Activated CD4-positive, alpha-beta memory T cell treated with anti-CD3 and anti-CD28 coated beads for 36 hours (primary cell): Measurements from ENCODE around the gene ST6GAL2. TPM values are rescaled to one million over a fixed set of nuclear protein-coding genes. Genes with fewer than 3 reads are reported as not detected.

Source experiments
- CTCF ChIA-PET: fragments of 350-600 bp; sonication (Branson Sonifier 250); formaldehyde crosslinking; loops from one replicate; lab custom pipeline; 2021; ENCODE audit warnings: antibody characterized with exemption, inconsistent platforms; lab: Charles Lee
- POLR2A ChIA-PET: fragments of 350-600 bp; sonication (Branson Sonifier 250); formaldehyde crosslinking; loops from one replicate; lab custom pipeline; 2021; ENCODE audit warnings: antibody characterized with exemption; lab: Charles Lee
- DNase-seq: peaks from one replicate; pipeline ENCODE4 v3.0.0-alpha.2; 2020
- H3K27ac Mint-ChIP-seq: one replicate; pipeline ENCODE4 v1.8.0; 2021; ENCODE audit warnings: mixed read lengths
- H3K27me3 Mint-ChIP-seq: one replicate; pipeline ENCODE4 v1.8.0; 2021; ENCODE audit warnings: mixed read lengths
- H3K36me3 Mint-ChIP-seq: one replicate; pipeline ENCODE4 v1.8.0; 2021; ENCODE audit warnings: mixed read lengths
- H3K4me1 Mint-ChIP-seq: one replicate; pipeline ENCODE4 v1.8.0; 2021; ENCODE audit warnings: low read depth, mixed read lengths
- H3K4me3 Mint-ChIP-seq: one replicate; pipeline ENCODE4 v1.8.0; 2021; ENCODE audit warnings: mild to moderate bottlenecking, mixed read lengths
- H3K9me3 Mint-ChIP-seq: one replicate; pipeline ENCODE4 v1.8.0; 2021; ENCODE audit warnings: mixed read lengths
- intact Hi-C: fragments of 100-400 bp; cut with micrococcal nuclease; formaldehyde crosslinking; loops from one replicate; pipeline ENCODE4 v1.15.1; 2023
- total RNA-seq, 2 experiments: library from RNA; stranded (reverse); gene quantifications; one replicate each; pipeline ENCODE4 v1.2.3, GENCODE V29; 2021

ST6GAL2 gene
- total RNA-seq, 2 experiments from 2014 or later = not detected

GRCh38 chr2:106839849-106840595, 45.9 kb downstream of the ST6GAL2 start:
- H3K27me3 Mint-ChIP-seq = no peaks in the 10 kb centered on the region

DNA sequence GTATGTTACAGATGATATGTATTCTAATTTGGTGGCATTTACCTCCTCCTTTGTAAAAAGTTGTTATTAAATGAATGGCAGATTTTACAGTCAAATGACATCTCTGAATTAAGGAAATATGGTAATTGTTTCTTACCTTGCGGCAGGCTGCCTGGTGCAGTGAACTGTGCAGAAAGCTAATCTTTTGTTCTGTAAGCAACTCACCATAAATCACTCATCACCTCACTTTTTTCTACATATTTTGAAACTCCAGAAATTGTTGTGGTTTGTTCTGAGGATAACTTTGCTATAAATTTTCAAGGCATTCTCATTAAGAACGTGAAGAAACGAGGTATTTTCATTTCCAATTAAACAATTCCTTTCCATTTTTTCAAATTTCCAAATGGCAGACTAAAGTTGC, 52.7 kb downstream of the ST6GAL2 start:
- H3K27me3 Mint-ChIP-seq = no peaks in the 10 kb centered on the region
- POLR2A ChIA-PET = no interaction called here
- no peaks in the 10 kb centered on the region for H3K36me3 Mint-ChIP-seq
- no peaks in the 10 kb centered on the region for H3K4me1 Mint-ChIP-seq
- no peak overlapping the region for H3K4me3 Mint-ChIP-seq
- no peak overlapping the region for H3K27ac Mint-ChIP-seq
- DNase-seq = no peak
- H3K9me3 Mint-ChIP-seq = no peaks in the 10 kb centered on the region
- CTCF ChIA-PET = no interaction called here
- intact Hi-C loops = no loop called here

More at GRCh38 chr2:106839849-106840595, 45.9 kb downstream of the ST6GAL2 start:
- intact Hi-C loops = no loop called here
- Mint-ChIP-seq H3K27ac (no peak overlapping the region), H3K9me3 (no peaks in the 10 kb centered on the region), H3K4me1 (no peaks in the 10 kb centered on the region), H3K4me3 (no peak overlapping the region), H3K36me3 (no peaks in the 10 kb centered on the region)
- ChIA-PET CTCF (no interaction called here), POLR2A (no interaction called here)
- DNase-seq = no peak

GRCh38 chr2:106831816-106832569, 54.0 kb downstream of the ST6GAL2 start:
- H3K9me3 Mint-ChIP-seq = no peaks in the 10 kb centered on the region
- no peak for DNase-seq
- ChIA-PET POLR2A (no interaction called here), CTCF (no interaction called here)
- intact Hi-C loops = no loop called here
- H3K27me3 Mint-ChIP-seq = no peaks in the 10 kb centered on the region
- H3K27ac Mint-ChIP-seq = no peak overlapping the region
- H3K4me1 Mint-ChIP-seq = no peaks in the 10 kb centered on the region
- no peaks in the 10 kb centered on the region for H3K36me3 Mint-ChIP-seq
- no peak overlapping the region for H3K4me3 Mint-ChIP-seq

GRCh38 chr2:106831241-106831640, 54.7 kb downstream of the ST6GAL2 start:
- Mint-ChIP-seq H3K27me3 (no peaks in the 10 kb centered on the region), H3K4me3 (no peak overlapping the region), H3K36me3 (no peaks in the 10 kb centered on the region), H3K4me1 (no peaks in the 10 kb centered on the region), H3K9me3 (no peaks in the 10 kb centered on the region), H3K27ac (no peak overlapping the region)
- DNase-seq = no peak
- ChIA-PET POLR2A (no interaction called here), CTCF (no interaction called here)
- intact Hi-C loops = no loop called here

GRCh38 chr2:106830191-106830590, 55.8 kb downstream of the ST6GAL2 start:
- H3K4me3 Mint-ChIP-seq = no peak overlapping the region
- CTCF ChIA-PET = no interaction called here
- H3K27ac Mint-ChIP-seq = no peak overlapping the region
- intact Hi-C loops = no loop called here
- no peaks in the 10 kb centered on the region for H3K9me3 Mint-ChIP-seq
- no peaks in the 10 kb centered on the region for H3K36me3 Mint-ChIP-seq
- H3K4me1 Mint-ChIP-seq = no peaks in the 10 kb centered on the region
- no peaks in the 10 kb centered on the region for H3K27me3 Mint-ChIP-seq
- POLR2A ChIA-PET = no interaction called here
- no peak for DNase-seq

- Mint-ChIP-seq H3K27me3 (no peaks in the 10 kb centered on the region), H3K36me3 (no peaks in the 10 kb centered on the region), H3K4me1 (no peaks in the 10 kb centered on the region), H3K27ac (no peak overlapping the region), H3K4me3 (no peak overlapping the region), H3K9me3 (peaks cover 2% of the 10 kb centered on the region)
- POLR2A ChIA-PET = no interaction called here
- CTCF ChIA-PET = interaction anchor here (1.0 kb wide), 1 partner anchor 9 kb away, joined by 3 read pairs; no protein-coding TSS in a partner anchor
- no peak for DNase-seq
- intact Hi-C loops = no loop called here
These were observed 57.8 kb downstream of the ST6GAL2 start for GRCh38 chr2:106828119-106828518.

GRCh38 chr2:106827158-106827557, 58.8 kb downstream of the ST6GAL2 start:
- Mint-ChIP-seq H3K27ac (no peak overlapping the region), H3K9me3 (peaks cover 2% of the 10 kb centered on the region), H3K27me3 (no peaks in the 10 kb centered on the region), H3K36me3 (no peaks in the 10 kb centered on the region), H3K4me1 (no peaks in the 10 kb centered on the region), H3K4me3 (no peak overlapping the region)
- POLR2A ChIA-PET = no interaction called here
- DNase-seq = no peak
- CTCF ChIA-PET = no interaction called here
- intact Hi-C loops = no loop called here

GRCh38 chr2:106825161-106825560, 60.8 kb downstream of the ST6GAL2 start:
- no peak overlapping the region for H3K4me3 Mint-ChIP-seq
- no peak for DNase-seq
- no peaks in the 10 kb centered on the region for H3K27me3 Mint-ChIP-seq
- no peaks in the 10 kb centered on the region for H3K36me3 Mint-ChIP-seq
- H3K27ac Mint-ChIP-seq = no peak overlapping the region
- POLR2A ChIA-PET = no interaction called here
- H3K4me1 Mint-ChIP-seq = no peaks in the 10 kb centered on the region
- intact Hi-C loops = no loop called here
- CTCF ChIA-PET = no interaction called here
- peaks cover 2% of the 10 kb centered on the region for H3K9me3 Mint-ChIP-seq

DNA sequence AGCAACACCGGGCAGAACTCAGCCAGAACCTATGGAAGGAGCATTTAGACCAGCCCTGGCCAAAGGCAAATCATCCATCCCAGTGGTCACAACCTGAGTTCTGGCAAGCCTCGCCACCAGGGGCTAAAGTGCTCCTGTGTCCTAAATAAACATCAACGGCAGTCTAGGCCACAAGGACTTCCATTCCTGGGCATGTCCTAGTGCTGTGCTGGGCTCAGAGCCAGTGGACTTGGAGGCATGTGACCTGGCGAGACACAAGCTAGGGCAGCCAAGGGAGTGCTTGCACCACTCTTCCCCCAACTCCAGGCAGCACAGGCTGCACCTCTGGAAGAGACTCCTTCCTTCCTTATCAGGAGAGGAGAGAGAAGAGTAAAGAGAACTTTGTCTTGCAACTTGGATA, 69.0 kb downstream of the ST6GAL2 start:
- Mint-ChIP-seq H3K9me3 (no peaks in the 10 kb centered on the region), H3K27me3 (no peaks in the 10 kb centered on the region), H3K27ac (no peak overlapping the region), H3K36me3 (no peaks in the 10 kb centered on the region), H3K4me1 (no peaks in the 10 kb centered on the region), H3K4me3 (no peak overlapping the region)
- ChIA-PET CTCF (no interaction called here), POLR2A (no interaction called here)
- intact Hi-C loops = no loop called here
- no peak for DNase-seq

DNA sequence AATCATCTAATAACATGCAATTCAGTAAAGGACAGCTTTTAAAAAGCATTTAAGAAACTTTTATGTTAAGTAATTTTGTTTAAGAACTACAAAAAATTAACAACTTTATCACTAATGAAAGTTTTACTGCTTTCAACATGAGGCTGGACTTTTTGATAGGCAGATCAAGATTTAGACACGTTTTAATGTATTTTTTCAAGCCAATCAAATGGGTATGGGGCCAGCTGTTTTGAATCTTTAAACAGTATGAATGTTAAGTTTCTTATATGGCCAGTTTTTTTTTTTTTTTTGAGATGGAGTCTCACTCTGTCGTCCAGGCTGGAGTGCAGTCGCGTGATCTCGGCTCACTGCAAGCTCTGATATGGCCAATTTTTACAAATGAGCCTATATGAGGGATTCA, 73.1 kb downstream of the ST6GAL2 start:
- no peak overlapping the region for H3K27ac Mint-ChIP-seq
- H3K36me3 Mint-ChIP-seq = no peaks in the 10 kb centered on the region
- H3K4me1 Mint-ChIP-seq = no peaks in the 10 kb centered on the region
- ChIA-PET POLR2A (no interaction called here), CTCF (no interaction called here)
- no peak overlapping the region for H3K4me3 Mint-ChIP-seq
- intact Hi-C loops = no loop called here
- H3K27me3 Mint-ChIP-seq = no peaks in the 10 kb centered on the region
- DNase-seq = no peak
- H3K9me3 Mint-ChIP-seq = no peaks in the 10 kb centered on the region

DNA sequence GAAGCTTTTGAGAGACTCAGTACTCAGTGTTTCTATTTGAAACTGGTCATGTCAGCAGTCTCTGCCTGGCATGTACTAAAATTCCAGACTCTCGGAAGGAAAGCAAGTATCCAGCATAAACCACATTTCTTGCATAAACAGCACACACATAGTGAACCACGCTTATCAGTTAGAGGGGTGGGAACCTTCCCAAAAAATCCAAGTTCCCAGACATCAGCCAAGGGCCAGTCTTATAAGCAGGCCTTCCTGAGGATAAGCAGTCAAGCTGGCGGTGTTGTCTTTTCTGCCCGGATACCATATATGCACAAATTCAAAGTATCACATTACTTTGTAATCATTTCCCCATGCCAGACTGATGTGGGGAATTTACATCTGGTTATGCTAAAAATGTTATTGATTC, 73.6 kb downstream of the ST6GAL2 start:
- Mint-ChIP-seq H3K36me3 (no peaks in the 10 kb centered on the region), H3K27ac (no peak overlapping the region), H3K27me3 (no peaks in the 10 kb centered on the region), H3K9me3 (no peaks in the 10 kb centered on the region), H3K4me1 (no peaks in the 10 kb centered on the region), H3K4me3 (no peak overlapping the region)
- ChIA-PET CTCF (no interaction called here), POLR2A (no interaction called here)
- no peak for DNase-seq
- intact Hi-C loops = no loop called here

DNA sequence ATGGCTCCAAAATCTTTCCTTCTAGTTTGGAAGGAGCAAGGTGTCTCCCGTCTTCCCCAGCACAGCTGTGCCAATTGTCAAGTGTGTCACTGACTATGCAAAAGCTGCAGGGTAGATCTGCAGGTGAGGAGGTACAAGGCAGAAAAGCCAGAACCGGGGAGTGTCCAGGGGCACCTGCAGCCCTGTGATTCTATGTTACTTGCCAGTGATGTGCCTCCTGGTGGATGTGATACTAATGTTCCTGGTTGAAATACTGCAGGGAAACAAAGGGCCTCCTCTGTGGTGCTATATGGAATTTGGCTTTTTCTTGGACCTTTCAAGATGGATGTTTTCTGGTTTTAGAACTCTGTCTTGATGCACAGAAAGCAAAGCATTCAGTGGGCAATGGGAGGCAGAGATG, 80.3 kb downstream of the ST6GAL2 start:
- Mint-ChIP-seq H3K27me3 (no peaks in the 10 kb centered on the region), H3K36me3 (no peaks in the 10 kb centered on the region), H3K4me3 (no peak overlapping the region), H3K4me1 (no peaks in the 10 kb centered on the region), H3K27ac (no peak overlapping the region), H3K9me3 (no peaks in the 10 kb centered on the region)
- POLR2A ChIA-PET = no interaction called here
- intact Hi-C loops = no loop called here
- DNase-seq = no peak
- CTCF ChIA-PET = no interaction called here

GRCh38 chr2:106804161-106804560, 81.8 kb downstream of the ST6GAL2 start:
- intact Hi-C loops = no loop called here

More at GRCh38 chr2:106804161-106804560, 81.8 kb downstream of the ST6GAL2 start:
- CTCF ChIA-PET = no interaction called here
- Mint-ChIP-seq H3K27ac (no peak overlapping the region), H3K4me1 (no peaks in the 10 kb centered on the region), H3K9me3 (no peaks in the 10 kb centered on the region), H3K27me3 (no peaks in the 10 kb centered on the region), H3K4me3 (no peak overlapping the region), H3K36me3 (no peaks in the 10 kb centered on the region)
- DNase-seq = no peak
- POLR2A ChIA-PET = no interaction called here
